Inflammatory macrophage treated with lipopolysaccharide for 4 hours (primary cell): ENCODE results near the gene RBL2.
"Not testable (repeated sequence)": the region's sequence is repeated elsewhere in the genome, so short reads cannot be mapped to it uniquely, and the experiment has no call there.

Experiments used
- DNase-seq: peaks from one replicate; pipeline ENCODE4 v3.0.0-alpha.2; 2020

The RBL2 gene, protein sequence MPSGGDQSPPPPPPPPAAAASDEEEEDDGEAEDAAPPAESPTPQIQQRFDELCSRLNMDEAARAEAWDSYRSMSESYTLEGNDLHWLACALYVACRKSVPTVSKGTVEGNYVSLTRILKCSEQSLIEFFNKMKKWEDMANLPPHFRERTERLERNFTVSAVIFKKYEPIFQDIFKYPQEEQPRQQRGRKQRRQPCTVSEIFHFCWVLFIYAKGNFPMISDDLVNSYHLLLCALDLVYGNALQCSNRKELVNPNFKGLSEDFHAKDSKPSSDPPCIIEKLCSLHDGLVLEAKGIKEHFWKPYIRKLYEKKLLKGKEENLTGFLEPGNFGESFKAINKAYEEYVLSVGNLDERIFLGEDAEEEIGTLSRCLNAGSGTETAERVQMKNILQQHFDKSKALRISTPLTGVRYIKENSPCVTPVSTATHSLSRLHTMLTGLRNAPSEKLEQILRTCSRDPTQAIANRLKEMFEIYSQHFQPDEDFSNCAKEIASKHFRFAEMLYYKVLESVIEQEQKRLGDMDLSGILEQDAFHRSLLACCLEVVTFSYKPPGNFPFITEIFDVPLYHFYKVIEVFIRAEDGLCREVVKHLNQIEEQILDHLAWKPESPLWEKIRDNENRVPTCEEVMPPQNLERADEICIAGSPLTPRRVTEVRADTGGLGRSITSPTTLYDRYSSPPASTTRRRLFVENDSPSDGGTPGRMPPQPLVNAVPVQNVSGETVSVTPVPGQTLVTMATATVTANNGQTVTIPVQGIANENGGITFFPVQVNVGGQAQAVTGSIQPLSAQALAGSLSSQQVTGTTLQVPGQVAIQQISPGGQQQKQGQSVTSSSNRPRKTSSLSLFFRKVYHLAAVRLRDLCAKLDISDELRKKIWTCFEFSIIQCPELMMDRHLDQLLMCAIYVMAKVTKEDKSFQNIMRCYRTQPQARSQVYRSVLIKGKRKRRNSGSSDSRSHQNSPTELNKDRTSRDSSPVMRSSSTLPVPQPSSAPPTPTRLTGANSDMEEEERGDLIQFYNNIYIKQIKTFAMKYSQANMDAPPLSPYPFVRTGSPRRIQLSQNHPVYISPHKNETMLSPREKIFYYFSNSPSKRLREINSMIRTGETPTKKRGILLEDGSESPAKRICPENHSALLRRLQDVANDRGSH

DNA sequence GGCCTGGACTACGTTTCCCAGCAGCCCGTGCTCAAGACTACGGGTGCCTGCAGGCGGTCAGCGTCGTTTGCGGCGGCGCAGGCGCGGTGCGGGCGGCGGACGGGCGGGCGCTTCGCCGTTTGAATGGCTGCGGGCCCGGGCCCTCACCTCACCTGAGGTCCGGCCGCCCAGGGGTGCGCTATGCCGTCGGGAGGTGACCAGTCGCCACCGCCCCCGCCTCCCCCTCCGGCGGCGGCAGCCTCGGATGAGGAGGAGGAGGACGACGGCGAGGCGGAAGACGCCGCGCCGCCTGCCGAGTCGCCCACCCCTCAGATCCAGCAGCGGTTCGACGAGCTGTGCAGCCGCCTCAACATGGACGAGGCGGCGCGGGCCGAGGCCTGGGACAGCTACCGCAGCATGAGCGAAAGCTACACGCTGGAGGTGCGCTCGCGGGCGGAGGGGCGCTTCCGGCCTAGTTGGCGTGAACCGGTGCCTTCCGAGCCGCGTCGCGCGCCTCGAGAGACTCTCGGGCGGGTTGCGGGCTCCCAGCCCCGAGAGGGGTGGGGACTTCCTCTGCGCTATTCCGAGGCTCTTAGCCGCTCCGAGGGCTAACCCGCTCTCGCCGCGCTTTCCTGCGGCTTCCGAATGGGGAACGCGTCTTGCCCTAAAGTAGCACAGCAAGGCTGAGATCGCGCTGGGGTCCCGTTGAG lies at the start of gene RBL2:
Gene RBL2, plus strand, starts transcription at position 95 of the 689 bp plus-strand sequence. Its CDS starts 86 bp downstream, at position 181.
- DNase-seq: peak; percentile 81

DNA sequence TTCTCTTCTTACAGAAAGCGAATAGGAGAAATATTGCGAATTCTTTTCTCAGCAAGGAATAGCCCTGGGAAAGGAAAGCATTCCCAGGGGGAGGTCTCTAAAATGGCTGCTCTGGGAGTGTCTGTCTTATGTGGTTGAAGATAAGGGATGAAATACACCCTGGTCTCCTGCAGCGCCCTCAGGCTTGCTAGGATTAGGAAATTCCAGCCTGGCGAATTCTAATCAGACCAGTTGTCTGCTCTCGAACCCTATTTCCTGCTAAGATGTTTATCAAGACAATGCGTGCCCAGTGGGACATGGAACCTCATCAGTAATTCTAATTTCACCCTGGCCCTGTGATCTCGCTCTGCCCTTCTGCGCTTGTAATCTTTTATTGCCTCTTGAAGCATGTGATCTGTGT lies 49.7 kb upstream of the RBL2 start:
- not testable (repeated sequence) for DNase-seq

DNA sequence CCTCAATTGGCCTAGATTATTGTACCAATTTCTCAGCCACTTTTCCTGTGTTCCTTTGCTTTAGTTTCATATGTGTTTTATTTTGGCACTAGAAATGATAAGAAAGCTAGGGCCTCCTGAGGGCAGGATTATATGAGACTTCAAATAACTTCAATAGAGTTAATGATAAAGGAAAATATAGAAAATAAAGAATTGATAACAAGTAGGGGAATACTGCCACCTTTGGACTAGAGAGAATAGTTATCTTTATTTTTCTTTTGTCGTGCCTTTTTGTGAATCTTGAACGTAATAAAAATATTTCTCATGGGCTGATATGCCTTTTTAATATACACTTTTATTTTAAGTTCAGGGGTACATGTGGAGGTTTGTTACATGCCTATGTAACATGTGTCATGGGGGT lies 29.3 kb upstream of the RBL2 start:
- DNase-seq: no peak

DNA sequence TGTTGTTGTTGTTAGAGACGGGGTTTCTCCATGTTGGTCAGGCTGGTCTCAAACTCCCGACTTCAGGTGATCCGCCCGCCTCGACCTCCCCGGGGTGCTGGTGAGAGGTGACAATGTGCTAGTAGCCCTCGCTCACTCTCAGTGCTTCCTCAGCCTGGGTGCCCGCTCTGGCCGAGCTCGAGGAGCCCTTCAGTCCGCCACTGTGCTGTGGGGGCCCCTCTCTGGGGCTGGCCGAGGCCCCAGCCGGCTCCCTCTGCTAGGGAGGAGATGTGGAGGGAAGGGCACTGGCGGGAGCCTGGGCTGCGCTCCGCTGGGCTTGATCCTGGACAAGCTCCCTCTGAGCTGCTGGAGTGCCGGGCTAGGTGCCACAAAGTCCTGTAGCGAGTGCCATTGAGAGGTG lies 21.7 kb upstream of the RBL2 start:
- no peak for DNase-seq

DNA sequence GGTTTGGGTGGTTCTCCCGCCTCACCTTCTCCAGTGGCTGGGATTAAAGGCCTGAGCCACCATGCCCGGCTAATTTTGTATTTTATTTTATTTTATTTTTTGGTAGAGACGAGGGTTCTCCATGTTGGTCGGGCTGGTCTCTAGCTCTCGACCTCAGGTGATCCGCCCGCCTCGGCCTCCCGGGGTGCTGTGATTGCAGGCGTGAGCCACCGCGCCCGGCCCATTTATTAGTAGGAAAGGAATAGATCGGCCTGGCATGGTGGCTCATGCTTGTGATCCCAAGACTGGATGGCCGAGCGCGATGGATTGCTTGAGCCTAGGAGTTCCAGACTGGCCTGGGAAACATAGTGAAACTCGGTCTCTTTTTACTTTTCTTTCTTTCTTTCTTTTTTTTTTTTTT lies 20.4 kb upstream of the RBL2 start:
- no peak for DNase-seq

DNA sequence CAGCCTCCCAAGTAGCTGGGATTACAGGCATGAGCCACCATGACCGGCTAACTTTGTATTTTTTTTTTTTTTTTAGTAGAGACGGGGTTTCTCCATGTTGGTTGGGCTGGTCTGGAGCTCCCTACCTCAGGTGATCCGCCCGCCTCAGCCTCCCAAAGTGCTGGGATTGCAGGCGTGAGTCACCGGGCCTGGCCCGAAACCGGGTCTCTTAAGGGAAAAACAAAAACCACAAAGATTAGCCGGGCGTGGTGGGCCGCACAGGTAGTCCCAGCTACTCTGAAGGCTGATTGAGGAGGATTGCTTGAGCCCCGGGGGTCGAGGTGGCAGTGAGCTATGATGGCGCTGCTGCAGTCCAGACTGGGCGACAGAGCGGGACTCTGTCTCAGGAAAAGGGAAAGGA lies 19.9 kb upstream of the RBL2 start:
- no peak for DNase-seq

DNA sequence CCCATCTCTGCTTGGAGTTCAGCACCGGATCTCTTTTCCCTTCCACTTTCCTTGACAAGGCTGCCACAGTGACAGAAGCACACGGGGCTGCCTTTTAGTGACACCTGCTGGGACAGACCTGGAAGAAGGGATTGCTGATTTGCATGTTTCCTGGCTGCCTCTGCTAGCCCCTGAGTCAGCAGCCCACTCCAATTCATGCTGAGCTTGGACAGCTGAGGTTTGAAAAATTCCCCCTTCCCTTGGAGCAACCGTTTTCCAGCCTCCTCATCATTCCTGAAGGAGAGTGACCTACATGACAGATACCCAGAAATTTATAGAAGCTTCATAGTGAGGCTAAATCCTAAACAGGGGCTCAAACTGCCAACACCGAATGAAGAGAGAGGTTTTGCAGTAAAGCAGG lies 18.8 kb upstream of the RBL2 start:
- DNase-seq: no peak

DNA sequence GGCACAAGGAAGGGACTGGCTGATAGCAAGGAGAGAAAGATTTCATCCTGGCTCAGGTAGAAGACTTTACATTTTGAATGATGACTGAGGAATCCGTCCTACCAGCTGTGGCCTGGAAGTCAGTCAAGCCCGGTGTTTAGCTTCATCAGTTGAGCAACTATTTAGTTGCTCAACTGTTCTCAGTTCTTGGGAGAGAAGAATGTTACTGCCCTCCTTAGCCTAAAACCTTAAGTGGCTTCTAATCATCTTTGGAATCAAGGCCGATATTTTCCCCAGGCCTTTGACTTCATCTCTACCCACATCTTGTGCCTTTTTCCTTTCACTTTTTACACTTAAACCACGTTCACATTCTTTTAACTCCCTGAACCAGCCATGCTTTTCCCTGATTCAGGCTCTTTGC lies 17.3 kb upstream of the RBL2 start:
- DNase-seq: no peak

DNA sequence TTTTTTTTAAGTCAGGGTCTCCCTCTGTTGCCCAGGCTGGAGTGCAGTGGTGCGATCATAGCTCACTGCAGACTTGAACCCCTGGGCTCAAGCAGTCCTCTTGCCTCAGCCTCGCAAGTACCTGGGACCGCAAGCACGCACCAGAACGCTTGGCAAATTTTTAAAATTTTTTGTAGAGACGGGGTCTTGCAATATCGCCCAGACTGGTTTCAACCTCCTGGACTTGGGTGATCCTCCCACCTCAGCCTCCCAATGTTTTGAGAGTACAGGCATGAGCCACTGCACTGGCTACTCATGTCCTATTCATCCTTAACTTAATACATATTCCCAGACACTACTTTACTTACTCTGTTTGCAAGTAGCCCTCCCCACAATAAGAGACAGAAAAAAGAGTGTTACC lies 16.3 kb upstream of the RBL2 start:
- DNase-seq: no peak

DNA sequence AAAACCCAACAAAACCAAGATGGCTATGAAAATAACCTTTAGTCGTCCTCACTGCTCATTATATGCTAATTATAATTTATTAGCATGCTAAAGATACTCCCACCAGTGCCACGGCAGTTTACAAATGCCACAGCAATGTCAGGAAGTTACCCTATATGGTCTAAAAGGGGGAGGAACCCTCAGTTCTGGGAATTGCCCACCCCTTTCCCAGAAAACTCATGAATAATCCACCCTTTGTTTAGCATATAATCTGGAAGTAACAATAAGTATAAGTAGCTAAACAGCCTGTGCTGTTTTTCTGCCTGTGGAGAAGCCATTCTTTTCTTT lies 14.9 kb upstream of the RBL2 start:
- not testable (repeated sequence) for DNase-seq

DNA sequence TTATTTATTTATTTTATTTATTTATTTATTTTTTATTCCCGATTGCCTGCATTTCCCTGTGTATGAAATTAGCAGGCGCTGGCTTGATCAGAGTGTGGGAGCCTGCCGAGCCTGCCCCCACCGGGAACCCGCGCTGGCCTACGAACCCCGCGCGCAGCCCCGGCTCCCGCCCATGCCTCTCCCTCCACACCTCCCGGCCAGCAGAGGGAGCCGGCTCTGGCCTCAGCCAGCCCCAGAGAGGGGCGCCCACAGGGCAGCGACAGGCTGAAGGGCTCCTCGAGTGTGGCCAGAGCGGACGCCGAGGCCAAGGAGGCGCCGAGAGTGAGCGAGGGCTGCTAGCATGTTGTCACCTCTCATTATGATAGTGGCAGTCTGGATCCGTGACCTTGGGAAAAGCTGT lies 13.0 kb upstream of the RBL2 start:
- DNase-seq: no peak

DNA sequence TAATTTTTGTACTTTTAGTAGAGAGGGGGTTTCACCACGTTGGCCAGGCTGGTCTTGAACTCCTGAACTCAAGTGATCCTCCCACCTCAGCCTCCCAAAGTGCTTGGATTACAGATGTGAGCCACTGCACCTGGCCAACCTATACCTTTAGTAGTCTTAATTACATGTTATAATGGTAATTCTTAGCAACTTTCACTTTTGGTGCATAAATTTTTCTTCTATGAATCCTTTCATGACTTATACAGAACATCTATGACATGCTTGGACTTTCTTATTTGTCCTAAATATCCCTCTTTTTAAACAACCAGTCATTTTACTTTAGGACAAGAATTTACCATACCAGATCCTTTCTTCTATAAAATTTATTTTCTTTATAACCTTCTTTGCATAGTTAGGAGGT lies 10.3 kb upstream of the RBL2 start:
- DNase-seq: not testable (repeated sequence)

DNA sequence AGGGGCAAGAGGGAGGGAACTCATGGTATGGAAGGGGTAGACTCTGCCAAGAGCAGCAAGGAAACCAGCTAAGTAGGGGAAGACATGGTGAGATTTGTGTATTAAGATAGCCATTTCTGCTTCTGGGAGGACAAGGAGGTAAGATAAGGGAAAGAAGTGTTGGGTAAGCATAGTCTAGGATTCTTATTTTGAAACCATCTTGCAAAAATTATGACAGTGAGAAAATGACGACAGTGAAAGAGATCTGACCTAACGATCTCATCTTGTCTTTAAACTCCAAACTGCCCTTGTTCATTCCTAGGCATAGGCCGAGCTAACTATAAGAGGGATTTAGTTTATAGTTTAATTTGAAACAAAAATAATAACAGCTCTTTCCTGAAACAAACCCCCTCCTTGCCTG lies 5.6 kb upstream of the RBL2 start:
- no peak for DNase-seq

DNA sequence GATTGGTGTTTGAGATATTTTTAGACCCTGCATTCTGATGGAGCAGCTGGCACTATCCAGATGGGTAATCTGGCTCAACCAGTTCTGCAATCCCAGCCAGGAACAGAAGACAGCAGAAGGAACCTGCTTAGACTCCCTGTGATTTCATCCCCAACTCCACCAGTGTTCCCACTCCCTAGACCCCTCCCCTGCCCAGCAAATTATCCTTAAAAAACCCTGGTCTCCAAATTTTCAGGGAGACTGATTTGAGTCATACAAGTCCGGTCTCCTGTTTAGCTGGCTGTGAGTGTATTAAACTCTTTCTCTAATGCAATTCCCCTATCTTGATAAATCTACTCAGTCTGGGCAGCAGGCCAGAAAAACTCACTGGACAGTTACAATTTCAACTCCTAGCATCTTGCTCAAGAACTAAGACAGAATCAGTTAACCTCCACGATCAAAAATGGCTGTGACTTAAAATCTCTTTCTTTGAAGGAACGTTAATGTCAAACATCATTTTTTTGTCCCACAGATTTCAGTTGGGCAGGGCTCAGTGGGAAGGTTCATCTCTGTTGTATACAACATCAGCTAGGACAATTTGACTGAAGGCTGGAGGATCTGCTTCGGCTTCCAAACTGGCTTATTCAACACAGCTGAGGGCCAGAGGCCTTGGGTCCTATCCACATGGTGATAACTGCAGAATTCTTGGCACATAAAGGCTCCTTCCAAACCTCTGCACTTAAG lies 4.9 kb upstream of the RBL2 start:
- DNase-seq: no peak

DNA sequence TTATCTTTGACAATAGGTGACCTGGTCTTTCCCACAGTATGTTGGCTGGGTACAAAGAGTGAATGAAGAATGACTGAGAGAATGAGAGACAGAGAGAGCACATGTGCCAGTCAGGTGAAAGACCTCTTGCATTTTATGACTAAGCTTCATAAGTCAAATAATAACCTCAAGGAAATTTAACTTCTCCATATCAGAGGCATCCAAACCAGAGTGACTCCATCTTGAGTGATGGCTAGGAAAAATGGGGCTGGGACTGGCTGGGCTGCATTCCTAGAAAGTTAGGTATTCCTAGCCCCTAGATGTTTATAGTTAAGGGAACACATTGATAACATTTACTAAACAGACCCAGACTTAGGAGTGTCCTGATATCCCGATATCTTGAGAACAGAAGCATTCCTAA lies 3.9 kb upstream of the RBL2 start:
- DNase-seq: no peak

DNA sequence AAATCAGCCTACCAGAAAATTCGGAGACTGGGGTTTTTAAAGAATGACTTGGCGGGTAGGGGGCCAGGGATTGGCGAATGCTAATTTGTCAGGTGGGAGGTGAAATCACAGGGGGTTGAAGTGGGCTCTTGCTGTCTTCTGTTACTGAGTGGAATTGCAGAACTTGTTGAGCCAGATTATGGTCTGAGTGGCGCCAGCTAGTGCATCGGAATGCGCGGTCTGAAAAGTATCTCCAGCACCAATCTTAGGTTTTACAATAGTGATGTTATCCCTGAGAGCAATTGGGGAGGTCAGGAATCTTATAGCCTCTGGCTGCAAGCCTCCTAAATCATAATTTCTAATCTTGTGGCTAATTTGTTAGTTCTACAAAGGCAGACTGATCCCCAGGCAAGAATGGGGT lies 762 bp upstream of the RBL2 start:
- no peak for DNase-seq

DNA sequence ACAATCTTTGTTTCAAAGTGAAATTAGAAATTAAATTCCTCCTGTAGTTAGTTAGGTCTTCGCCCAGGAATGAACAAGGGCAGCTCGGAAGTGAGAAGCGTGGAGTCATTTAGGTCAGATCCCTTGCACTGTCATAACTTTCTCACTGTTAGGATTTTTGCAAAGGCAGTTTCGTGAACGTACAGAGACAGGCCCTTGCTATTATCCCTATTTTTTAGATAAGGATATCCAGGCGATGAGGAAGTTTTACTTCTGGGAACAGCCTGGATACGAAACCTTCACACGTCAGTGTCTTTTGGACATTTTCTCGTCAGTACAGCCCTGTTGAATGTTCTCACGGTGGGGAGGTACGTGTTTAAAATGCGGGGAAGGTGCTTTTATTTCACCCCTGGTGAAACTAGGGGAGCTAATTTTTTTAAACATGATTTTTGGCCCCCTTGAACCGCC lies 318 bp upstream of the RBL2 start:
- no peak for DNase-seq

DNA sequence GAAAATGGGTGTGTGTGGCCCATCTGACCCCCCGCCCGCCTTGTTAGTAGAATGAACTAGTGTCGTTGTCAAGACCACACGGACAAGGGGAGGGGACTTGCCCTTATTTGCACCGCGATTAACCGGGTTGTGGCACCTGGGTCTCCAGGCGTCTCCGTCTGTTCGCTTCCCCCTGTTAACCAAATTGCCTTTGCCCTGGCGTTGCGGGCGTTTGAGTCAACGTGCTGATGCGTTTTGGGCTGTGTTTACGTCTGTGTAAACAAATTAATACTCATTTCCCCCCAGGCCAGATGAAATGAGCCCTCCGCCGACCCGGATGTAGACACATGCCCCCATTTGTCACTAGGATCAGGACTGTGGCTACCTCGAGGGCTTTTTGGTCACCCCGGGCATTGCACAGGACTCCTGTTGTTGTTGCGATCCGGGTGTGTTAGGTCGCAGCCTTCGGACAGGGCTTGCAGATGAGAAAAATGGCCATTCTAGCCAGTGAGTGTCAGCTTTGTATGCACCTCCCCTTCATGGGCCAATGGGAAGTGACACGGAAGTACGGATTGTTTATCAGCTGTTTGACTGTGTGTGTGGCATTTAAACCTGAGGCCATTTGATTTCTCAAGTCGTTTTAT lies 906 bp downstream of the RBL2 start:
- DNase-seq: peak; percentile 88

DNA sequence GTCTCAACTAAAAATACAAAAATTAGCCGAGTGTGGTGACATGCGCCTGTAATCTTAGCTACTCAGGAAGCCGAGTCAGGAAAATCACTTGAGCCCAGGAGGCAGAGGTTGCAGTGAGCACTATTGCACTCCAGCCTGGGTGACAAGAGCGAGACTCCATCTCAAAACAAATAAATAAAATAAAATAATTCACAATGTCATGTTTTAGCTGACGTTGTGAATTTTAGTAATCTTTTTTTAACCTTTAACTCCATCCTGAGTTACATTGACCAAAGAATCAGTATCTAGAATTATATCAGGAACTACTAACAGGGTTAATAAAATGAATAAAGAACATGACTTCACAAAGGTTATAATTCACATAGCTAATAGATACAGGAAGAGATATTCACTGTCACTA lies 5.9 kb downstream of the RBL2 start:
- DNase-seq: no peak

DNA sequence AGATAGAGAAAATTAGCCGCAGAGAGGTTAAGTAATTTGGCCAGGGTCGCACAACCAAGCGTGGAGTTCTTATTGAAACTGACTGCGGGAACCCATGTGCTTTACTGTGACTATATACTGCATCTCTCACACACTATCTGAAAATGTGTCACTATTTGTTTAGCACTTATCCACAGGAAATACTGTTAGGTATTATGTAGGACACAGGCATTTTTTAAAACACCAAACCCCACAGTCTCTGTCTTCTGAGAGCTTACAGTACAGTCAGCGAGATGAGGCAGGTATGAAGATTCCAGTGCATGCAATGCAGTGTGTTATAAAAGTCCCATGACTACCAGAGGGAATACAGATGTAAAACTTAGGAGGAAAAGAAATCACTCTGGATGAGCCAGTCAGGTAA lies 11.3 kb downstream of the RBL2 start:
- DNase-seq: no peak

DNA sequence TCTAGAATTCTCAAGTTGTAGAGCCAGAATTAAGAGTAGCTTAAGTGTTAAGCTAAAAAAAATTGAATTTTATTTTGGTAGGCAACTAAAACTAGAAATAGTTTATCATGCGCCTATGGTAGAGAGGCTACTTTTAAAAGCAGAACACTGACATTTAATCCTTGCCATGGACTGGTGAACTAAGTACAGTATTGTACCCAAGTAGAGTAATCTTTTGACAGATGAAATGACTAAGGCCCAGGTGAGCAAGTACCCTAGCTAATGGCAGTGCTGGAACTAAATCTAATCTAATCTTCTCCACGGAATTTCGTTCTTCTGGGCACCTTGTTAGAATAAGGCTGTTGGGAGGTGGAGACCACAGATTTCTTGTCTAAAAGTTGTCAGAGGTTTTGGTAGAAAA lies 11.8 kb downstream of the RBL2 start:
- DNase-seq: no peak
